Ammon's horn (tissue), 1 donor: Measurements from ENCODE around the gene HDAC1.

Experiments used
- DNase-seq: peaks from one replicate; pipeline ENCODE4 v3.0.0-alpha.2; 2016; ENCODE audit warnings: low spot score

The HDAC1 gene

GRCh38 chr1:32330558-32331151 is 38.8 kb downstream of the HDAC1 start:
- no peak for DNase-seq

GRCh38 chr1:32331549-32331948 is 39.7 kb downstream of the HDAC1 start:
- no peak for DNase-seq

- DNase-seq = peak; percentile 66
Measured at GRCh38 chr1:32332290-32333079, 40.6 kb downstream of the HDAC1 start.

GRCh38 chr1:32333251-32333963 is 41.5 kb downstream of the HDAC1 start:
- no peak for DNase-seq

GRCh38 chr1:32334274-32334861 is 42.5 kb downstream of the HDAC1 start:
- DNase-seq = no peak

- peak; percentile 39 for DNase-seq
Measured at GRCh38 chr1:32334864-32335534, 43.1 kb downstream of the HDAC1 start.

- no peak for DNase-seq
Measured at GRCh38 chr1:32335535-32335789, 43.6 kb downstream of the HDAC1 start.

GRCh38 chr1:32335790-32336590 is 44.1 kb downstream of the HDAC1 start, which contains the start of gene MARCKSL1:
Gene MARCKSL1 (minus strand): TSS chr1:32336233. CDS start chr1:32336033, 200 bp downstream.
- peak; percentile 83 for DNase-seq

GRCh38 chr1:32336591-32336932 is 44.7 kb downstream of the HDAC1 start:
- DNase-seq = no peak

GRCh38 chr1:32336963-32337675 is 45.2 kb downstream of the HDAC1 start:
- no peak for DNase-seq

- DNase-seq = peak; percentile 96
Measured at GRCh38 chr1:32337855-32338636, 46.2 kb downstream of the HDAC1 start.

GRCh38 chr1:32338637-32339145 is 46.8 kb downstream of the HDAC1 start:
- DNase-seq = no peak

- DNase-seq = no peak
Measured at GRCh38 chr1:32339363-32339978, 47.6 kb downstream of the HDAC1 start.

GRCh38 chr1:32341186-32341757 is 49.4 kb downstream of the HDAC1 start:
- DNase-seq = no peak

GRCh38 chr1:32341971-32342370 is 50.1 kb downstream of the HDAC1 start:
- no peak for DNase-seq

GRCh38 chr1:32342704-32343103 is 50.8 kb downstream of the HDAC1 start:
- DNase-seq = no peak

- no peak for DNase-seq
Measured at GRCh38 chr1:32345289-32345827, 53.5 kb downstream of the HDAC1 start.

GRCh38 chr1:32346532-32347157 is 54.8 kb downstream of the HDAC1 start:
- no peak for DNase-seq
